ELF-1 (cell line): ENCODE results near the gene CDH13.
A peak's percentile ranks its signal among the peaks of the same experiment; 100 is the strongest.

Experiments
- DNase-seq: peaks from one replicate; pipeline ENCODE4 v3.0.0-alpha.2; 2016; ENCODE audit warnings: low read depth, low spot score

CDH13 gene

DNA sequence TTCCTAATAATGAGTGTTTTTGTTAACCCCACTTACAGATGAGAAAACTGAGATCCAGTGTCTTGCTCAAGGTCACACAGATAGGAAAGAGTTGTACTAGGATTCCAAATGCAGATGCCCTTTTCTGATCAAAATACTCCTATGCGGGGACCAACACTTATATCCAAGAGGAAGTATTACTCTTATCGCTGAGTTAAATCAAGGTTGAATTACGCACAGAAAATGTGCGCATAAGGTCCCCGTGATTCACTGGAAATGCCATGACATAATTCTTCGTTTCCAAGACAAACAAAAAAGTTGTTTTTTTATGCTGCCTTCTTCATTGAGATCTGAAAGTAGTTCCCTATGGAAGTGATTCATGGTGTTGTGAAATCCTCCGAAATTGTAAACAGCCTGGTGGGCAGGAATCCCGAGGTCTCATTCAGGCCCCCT lies 717.2 kb downstream of the CDH13 start:
- no peak for DNase-seq

DNA sequence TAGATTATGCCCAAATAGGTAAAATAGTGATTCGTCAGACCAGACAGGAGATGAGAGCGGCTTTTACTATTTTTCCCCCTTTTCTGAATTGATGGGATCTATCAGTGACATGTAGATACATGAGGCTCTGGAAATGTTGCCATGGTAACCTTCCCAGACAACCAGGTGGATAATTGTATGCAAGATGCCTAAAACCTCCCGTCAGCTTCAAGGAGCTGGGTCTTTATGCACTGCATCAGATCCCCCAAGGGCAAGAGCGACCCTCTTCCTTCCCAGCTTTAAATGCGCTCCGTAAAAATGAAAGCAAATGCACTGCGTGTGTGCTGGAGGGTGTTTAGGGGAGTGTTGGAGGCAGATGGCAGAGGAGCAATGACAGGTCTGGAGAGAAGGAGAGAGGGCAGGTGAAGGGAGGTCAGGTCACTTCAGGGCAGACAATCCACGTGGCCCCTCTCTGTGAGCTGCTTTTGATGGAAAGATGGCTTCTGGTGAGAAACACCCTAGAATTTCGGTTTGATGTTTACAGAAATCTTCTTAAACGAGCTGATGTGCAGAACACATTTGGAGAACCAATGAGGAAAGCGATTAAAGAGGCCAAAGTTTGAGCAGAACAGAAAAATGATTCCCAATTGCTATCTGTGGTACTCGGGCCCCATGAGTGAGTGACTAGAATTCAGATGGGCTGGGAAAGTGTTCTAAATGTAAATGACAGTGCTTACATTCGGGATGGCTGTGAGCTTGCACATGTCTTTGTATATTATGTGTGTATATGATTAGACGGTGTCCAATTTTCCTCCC lies 719.3 kb downstream of the CDH13 start:
- DNase-seq, result peak; percentile 6

DNA sequence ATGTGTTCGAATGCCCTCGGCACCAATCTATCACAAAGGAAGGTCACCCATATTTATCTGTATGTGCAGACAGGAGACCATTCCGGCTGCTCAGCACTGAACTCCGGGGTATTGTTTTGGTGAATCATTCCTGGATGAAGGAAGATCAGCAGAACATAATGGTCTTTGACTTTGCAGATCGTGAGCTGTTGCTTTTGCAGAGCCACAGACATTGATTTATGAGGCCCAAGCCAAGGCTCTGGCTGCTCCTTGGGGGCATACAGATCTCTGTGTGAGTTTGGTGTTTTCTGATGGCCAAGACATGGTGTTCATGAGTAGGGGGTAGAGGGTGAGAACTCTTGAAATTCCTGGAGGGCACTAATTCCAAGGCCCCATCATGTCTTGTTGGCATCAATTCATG lies 722.2 kb downstream of the CDH13 start:
- no peak for DNase-seq

DNA sequence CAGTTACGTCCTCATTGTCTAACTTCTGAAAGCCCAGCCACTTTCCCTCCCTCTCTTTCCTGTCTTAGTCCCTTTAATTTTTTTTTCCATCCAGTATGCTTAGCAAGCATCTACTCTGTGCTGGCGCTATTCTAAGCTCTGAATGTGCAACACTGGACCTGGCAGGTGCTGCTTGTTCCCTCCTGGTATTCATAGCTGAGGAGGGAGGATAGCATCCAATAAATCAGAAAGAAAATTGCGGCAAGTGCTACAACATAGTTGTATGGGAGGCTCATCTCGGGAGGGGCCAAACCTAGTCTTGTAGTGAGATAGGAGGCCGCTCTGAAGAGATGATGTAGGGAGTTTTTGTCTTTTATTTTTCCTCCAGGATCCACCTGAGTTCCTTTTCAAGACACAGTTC lies 723.7 kb downstream of the CDH13 start:
- DNase-seq, result no peak

DNA sequence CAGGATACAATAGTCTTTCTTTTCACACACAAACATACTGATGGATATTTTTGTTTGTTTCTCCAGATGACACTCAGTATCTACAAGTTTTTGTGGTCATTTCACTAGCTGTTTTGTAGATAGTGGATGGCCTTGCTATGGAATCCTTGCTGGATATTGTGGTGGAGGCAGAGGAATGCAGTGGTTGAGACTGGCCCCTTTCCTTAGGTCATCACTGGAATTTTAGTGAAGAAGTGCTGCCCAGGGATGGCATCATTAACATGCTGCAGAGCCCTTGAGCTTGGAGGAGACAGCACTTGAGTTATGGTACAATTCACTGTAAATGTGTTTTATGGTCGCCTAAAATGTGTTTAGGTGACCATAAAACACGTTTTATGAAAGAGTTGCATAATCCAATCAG lies 725.1 kb downstream of the CDH13 start:
- no peak for DNase-seq

GRCh38 chr16:83353241-83353640 lies 726.5 kb downstream of the CDH13 start:
- DNase-seq, result no peak

DNA sequence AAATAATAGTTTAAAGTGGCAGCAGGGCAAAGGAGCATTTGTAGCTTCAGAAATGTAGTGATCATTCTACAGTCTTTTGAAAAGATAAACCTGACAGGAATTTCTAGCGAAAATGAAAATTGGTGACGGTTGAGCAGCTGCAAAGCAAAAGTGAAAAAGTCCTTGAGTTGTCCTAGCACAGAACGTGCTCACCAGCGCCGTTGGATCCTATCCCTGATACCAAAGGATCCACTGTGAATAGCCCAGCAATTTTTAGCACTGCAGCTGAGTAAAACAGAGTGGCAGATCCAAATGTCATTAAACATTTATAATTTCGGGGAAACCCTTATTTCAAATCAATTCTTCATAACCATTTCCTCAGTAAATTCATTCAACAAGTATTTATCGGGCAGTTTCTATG lies 727.2 kb downstream of the CDH13 start:
- no peak for DNase-seq

DNA sequence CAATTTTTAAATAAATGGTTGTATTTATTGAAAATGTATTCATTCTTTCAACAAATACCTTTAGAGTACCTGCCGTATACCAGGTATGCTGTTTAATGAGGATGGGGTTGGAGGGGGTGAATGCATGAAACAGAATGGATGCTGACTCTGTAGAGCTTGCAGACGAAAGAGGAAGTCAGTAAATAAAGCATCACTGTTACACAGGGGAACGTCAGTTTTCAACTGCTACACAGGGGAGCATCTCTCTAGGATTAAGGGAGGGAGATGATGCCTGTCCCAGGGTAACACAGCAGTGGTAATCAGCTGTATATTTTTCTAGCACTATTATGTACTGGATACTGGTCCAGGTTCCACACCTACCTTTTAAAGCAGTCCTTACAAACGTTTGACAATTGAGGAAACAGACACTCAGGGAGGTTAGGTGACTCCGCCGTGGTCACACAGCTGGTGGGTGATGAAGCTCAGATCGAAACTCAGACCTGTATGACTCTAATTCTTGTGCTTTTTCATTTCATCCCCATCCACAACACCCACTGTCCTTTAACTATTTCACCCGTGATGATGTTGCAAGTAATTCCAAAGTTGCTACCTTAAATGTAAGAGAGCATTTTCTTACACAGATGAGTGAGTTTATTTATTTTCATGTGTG lies 728.9 kb downstream of the CDH13 start:
- DNase-seq, result no peak

- peak; percentile 30 for DNase-seq
Observed at GRCh38 chr16:83356266-83356665, 729.5 kb downstream of the CDH13 start.

- no peak for DNase-seq
Observed at GRCh38 chr16:83356986-83357385, 730.2 kb downstream of the CDH13 start.

DNA sequence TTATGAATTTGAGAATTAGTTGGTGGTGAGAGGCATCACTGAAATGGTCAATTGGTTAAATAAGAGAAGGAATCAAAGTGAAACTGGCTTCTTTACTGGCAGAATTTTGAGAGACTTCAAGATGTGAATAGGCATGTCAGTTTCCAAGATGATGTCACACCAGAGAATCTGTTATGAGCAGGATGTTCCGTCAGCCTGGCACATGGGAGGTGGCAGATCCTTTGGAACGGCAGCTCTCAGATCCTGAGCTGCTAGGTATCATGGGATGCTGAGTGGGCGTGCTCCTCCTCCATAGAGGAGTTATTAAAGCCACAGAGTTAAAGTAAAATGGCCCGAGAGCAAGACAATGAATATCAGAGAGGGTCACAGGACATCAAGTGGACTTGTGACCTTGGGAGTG lies 736.8 kb downstream of the CDH13 start:
- no peak for DNase-seq

- no peak for DNase-seq
Observed at GRCh38 chr16:83365166-83365565, 738.4 kb downstream of the CDH13 start.

GRCh38 chr16:83366228-83366627 lies 739.5 kb downstream of the CDH13 start:
- no peak for DNase-seq

DNA sequence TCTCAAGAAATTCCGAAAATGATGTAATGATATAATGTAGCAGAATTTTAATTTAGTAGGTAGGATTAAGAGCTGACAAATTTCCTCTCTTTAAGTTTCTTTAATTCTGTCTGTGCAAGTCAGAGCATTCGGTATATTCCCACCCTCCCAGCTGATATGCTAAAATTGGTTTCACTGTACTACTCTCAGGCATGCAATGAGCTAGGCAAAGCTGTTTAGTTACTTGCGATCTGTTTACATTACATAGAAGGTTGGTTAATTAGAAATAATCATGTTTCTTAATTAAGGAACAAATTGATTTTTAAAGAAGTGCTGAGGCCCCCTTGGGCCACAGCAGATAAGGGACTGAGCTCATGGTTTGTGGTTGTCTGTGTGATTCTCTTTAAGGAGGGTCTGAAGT lies 748.2 kb downstream of the CDH13 start:
- DNase-seq, result no peak

- peak; percentile 4 for DNase-seq
Observed at GRCh38 chr16:83389751-83390150, 763.0 kb downstream of the CDH13 start.

GRCh38 chr16:83390759-83391158 lies 764.0 kb downstream of the CDH13 start:
- peak; percentile 68 for DNase-seq

GRCh38 chr16:83392743-83393142 lies 766.0 kb downstream of the CDH13 start:
- no peak for DNase-seq

GRCh38 chr16:83393196-83393981 lies 766.6 kb downstream of the CDH13 start:
- DNase-seq, result no peak

GRCh38 chr16:83397601-83398291 lies 771.0 kb downstream of the CDH13 start:
- DNase-seq, result no peak

- DNase-seq, result no peak
Observed at GRCh38 chr16:83400234-83400633, 773.5 kb downstream of the CDH13 start.

GRCh38 chr16:83402160-83402814 lies 775.5 kb downstream of the CDH13 start:
- DNase-seq, result no peak
